ENCODE data around the gene IFNGR1. TPM values are rescaled to one million over a fixed set of nuclear protein-coding genes. Genes with fewer than 3 reads are reported as not detected.

The IFNGR1 gene
- total RNA-seq, 3 donors from 2014 or later (not counting 1 experiment from before 2014, with no cell fraction given), result 77.5 to 128 (median 100) TPM

DNA sequence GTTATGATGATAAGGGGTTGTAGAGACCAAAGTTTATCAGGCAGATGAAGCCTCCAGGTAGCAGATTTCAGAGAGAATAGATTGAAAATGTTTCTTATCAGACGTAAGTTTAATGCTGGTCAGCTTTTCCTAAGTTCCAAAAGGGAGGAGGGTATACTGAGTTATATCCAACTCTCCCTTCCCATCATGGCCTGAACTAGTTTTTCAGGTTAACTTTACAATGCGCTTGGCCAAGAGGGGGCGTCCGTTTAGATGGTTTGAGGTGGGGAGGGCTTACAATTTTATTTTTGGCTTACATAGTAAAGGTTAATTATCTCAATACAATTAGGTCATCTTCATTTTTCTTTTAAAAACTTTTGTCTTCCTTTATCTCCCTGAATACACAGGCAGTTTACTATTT lies 26.4 kb downstream of the IFNGR1 start:
- Histone ChIP-seq H3K9me3 (ENCODE audit: control insufficient read depth, insufficient read depth, low read length) (peaks cover 6% of the 10 kb centered on the region), H3K4me1 (ENCODE audit: control insufficient read depth, insufficient read depth, low read length) (no peaks in the 10 kb centered on the region), H3K4me3 (ENCODE audit: low read length) (no peak overlapping the region), H3K36me3 (ENCODE audit: control insufficient read depth, insufficient read depth, low read length) (peaks cover 9% of the 10 kb centered on the region), H3K27ac (ENCODE audit: low read length) (no peak overlapping the region), H3K27me3 (ENCODE audit: control insufficient read depth, insufficient read depth, low read length) (no peaks in the 10 kb centered on the region)
- WGBS (ENCODE audit: insufficient coverage), result 100% methylated on average over 1 of the region's 4 CpGs
- intact Hi-C loops (cut with micrococcal nuclease), result no loop called here
- ATAC-seq (no peak), DNase-seq (no peak)
- Mint-ChIP-seq H3K36me3 (peaks cover 2% of the 10 kb centered on the region), H3K4me1 (peaks cover 20 to 22% of the 10 kb centered on the region in 2 donors), H3K27ac (no peak overlapping the region), H3K27me3 (ENCODE audit: low read depth in 2 of 2) (no peaks in the 10 kb centered on the region), H3K4me3 (no peak overlapping the region), H3K9me3 (peaks cover 0 to 2% of the 10 kb centered on the region in 2 donors)
- TF ChIP-seq, protein P1, sequence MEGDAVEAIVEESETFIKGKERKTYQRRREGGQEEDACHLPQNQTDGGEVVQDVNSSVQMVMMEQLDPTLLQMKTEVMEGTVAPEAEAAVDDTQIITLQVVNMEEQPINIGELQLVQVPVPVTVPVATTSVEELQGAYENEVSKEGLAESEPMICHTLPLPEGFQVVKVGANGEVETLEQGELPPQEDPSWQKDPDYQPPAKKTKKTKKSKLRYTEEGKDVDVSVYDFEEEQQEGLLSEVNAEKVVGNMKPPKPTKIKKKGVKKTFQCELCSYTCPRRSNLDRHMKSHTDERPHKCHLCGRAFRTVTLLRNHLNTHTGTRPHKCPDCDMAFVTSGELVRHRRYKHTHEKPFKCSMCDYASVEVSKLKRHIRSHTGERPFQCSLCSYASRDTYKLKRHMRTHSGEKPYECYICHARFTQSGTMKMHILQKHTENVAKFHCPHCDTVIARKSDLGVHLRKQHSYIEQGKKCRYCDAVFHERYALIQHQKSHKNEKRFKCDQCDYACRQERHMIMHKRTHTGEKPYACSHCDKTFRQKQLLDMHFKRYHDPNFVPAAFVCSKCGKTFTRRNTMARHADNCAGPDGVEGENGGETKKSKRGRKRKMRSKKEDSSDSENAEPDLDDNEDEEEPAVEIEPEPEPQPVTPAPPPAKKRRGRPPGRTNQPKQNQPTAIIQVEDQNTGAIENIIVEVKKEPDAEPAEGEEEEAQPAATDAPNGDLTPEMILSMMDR (IDR thresholded peaks at IDR 0.05), result no peak

DNA sequence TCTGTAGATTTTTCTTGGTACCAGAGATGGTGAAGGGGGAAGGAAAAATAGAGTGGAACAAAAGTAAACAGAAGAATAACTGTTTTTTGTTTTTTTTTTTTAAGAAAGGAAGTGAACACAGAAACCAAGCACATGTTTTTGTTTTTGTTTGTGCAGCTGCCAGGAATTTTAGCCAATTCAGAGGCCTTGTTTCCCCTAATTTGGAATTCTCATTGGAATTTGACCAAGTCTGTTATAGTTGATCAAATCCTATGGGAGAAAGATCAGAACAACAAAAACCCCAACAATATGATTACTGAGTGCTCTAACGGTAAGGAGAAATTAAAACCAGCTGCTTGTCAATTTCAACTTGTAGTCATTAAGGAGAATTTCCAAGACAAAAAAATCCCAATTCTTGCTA lies 27.5 kb downstream of the IFNGR1 start:
- Histone ChIP-seq H3K27ac (ENCODE audit: low read length) (no peak overlapping the region), H3K9me3 (ENCODE audit: control insufficient read depth, insufficient read depth, low read length) (peaks cover 6% of the 10 kb centered on the region), H3K4me3 (ENCODE audit: low read length) (no peak overlapping the region), H3K4me1 (ENCODE audit: control insufficient read depth, insufficient read depth, low read length) (no peaks in the 10 kb centered on the region), H3K36me3 (ENCODE audit: control insufficient read depth, insufficient read depth, low read length) (peaks cover 3% of the 10 kb centered on the region), H3K27me3 (ENCODE audit: control insufficient read depth, insufficient read depth, low read length) (no peaks in the 10 kb centered on the region)
- 100% methylated on average over 1 of the region's 1 CpG for WGBS (ENCODE audit: insufficient coverage)
- TF ChIP-seq, protein P1 (IDR thresholded peaks at IDR 0.05), result no peak
- intact Hi-C loops (cut with micrococcal nuclease), result no loop called here
- ATAC-seq, result no peak
- Mint-ChIP-seq H3K36me3 (no peaks in the 10 kb centered on the region), H3K27ac (no peak overlapping the region), H3K4me1 (peaks cover 12 to 16% of the 10 kb centered on the region in 2 donors), H3K9me3 (peaks cover 0 to 3% of the 10 kb centered on the region in 2 donors), H3K4me3 (no peak overlapping the region), H3K27me3 (ENCODE audit: low read depth in 2 of 2) (no peaks in the 10 kb centered on the region)
- DNase-seq, result no peak

DNA sequence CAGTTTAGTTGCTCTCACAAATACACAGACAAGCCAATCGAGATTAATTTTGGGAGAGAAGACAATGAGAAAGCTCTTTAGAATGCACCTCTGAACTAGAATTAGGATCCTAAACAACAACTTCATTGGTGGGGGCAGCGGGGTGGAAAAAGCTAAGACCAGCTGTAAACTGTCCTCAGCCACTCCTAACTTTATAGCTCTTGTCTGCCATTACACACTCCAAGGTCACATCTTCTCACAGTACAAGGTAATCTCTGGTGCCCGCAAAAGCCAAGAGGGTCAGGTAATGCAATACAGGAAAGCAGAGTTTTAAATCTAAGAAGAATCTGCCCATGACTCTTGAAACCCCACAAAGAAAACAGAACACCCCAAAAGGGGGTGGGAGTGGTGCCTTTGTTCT lies 27.9 kb downstream of the IFNGR1 start:
- Histone ChIP-seq H3K36me3 (ENCODE audit: control insufficient read depth, insufficient read depth, low read length) (no peaks in the 10 kb centered on the region), H3K27me3 (ENCODE audit: control insufficient read depth, insufficient read depth, low read length) (no peaks in the 10 kb centered on the region), H3K4me1 (ENCODE audit: control insufficient read depth, insufficient read depth, low read length) (no peaks in the 10 kb centered on the region), H3K9me3 (ENCODE audit: control insufficient read depth, insufficient read depth, low read length) (peaks cover 8% of the 10 kb centered on the region), H3K27ac (ENCODE audit: low read length) (no peak overlapping the region), H3K4me3 (ENCODE audit: low read length) (no peak overlapping the region)
- Mint-ChIP-seq H3K9me3 (peaks cover 0 to 4% of the 10 kb centered on the region in 2 donors), H3K36me3 (no peaks in the 10 kb centered on the region), H3K4me1 (peaks cover 8 to 11% of the 10 kb centered on the region in 2 donors), H3K27me3 (ENCODE audit: low read depth in 2 of 2) (no peaks in the 10 kb centered on the region), H3K4me3 (no peak overlapping the region), H3K27ac (no peak overlapping the region)
- no peak for ATAC-seq
- WGBS (ENCODE audit: insufficient coverage), result 100% methylated on average over 3 of the region's 3 CpGs
- intact Hi-C loops (cut with micrococcal nuclease), result no loop called here
- no peak for DNase-seq
- TF ChIP-seq, protein P1 (IDR thresholded peaks at IDR 0.05), result no peak

DNA sequence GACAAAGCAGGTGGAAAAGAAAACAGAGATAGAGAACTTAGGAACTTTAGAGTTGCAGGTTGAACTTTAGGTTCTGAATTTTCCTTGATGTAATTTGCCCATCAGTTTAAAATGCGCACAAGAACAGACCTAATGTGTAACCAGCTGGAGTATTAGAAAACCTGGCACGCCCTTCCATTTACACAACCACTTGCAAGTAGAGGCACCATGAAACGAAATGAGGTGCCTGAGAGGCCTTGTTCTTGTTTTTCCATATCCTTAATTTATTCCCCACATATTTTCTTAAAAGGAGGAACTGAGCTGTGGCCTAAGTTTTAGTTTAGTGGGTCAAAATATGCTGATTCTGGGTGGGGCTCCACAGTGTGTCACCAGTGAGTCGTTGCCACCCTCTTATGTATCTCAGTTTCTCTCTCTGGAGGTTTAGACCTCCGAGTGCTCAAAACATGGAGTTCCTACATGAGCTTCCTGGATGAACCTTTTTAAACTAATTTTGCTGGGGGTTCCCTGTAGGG lies 28.5 kb downstream of the IFNGR1 start:
- WGBS (ENCODE audit: insufficient coverage), result 99% methylated on average over 5 of the region's 5 CpGs

More for the DNA sequence above, 28.5 kb downstream of the IFNGR1 start:
- H3K27me3 Mint-ChIP-seq (ENCODE audit: low read depth in 2 of 2), result no peaks in the 10 kb centered on the region
- peaks cover 2 to 5% of the 10 kb centered on the region in 2 donors for H3K4me1 Mint-ChIP-seq
- Histone ChIP-seq H3K27me3 (ENCODE audit: control insufficient read depth, insufficient read depth, low read length) (no peaks in the 10 kb centered on the region), H3K27ac (ENCODE audit: low read length) (no peak overlapping the region), H3K36me3 (ENCODE audit: control insufficient read depth, insufficient read depth, low read length) (no peaks in the 10 kb centered on the region), H3K4me3 (ENCODE audit: low read length) (no peak overlapping the region), H3K4me1 (ENCODE audit: control insufficient read depth, insufficient read depth, low read length) (no peaks in the 10 kb centered on the region), H3K9me3 (ENCODE audit: control insufficient read depth, insufficient read depth, low read length) (peaks cover 13% of the 10 kb centered on the region)
- ATAC-seq (no peak), DNase-seq (no peak)
- intact Hi-C loops (cut with micrococcal nuclease), result no loop called here
- H3K36me3 Mint-ChIP-seq, result peaks cover 3% of the 10 kb centered on the region
- no peak overlapping the region for H3K4me3 Mint-ChIP-seq
- H3K9me3 Mint-ChIP-seq, result peaks cover 2 to 4% of the 10 kb centered on the region in 2 donors
- H3K27ac Mint-ChIP-seq, result no peak overlapping the region
- TF ChIP-seq, protein P1 (IDR thresholded peaks at IDR 0.05), result no peak
